SU-DHL-6 (cell line): ENCODE results near the gene STUB1.

Experiments
- H2AFZ ChIP-seq: fragments of 200-600 bp; sonication (generic); 2 replicates; pipeline ENCODE4 v1.6.1; 2014; ENCODE audit warnings: low read depth, mild to moderate bottlenecking, moderate library complexity, mixed read lengths, antibody characterized with exemption, low read length; ENCODE audit not compliant: severe bottlenecking
- H3F3A ChIP-seq: fragments of 200-600 bp; shearing (Covaris generic); 2 replicates; pipeline ENCODE4 v1.6.0; 2016; ENCODE audit warnings: antibody characterized with exemption, mild to moderate bottlenecking; ENCODE audit not compliant: insufficient read depth
- H3K27ac ChIP-seq: fragments of 200-600 bp; sonication (generic); 2 replicates; pipeline ENCODE4 v1.5.1; 2016; ENCODE audit warnings: low read depth, mild to moderate bottlenecking, low read length, moderate library complexity, mixed read lengths
- H3K27me3 ChIP-seq: fragments of 200-600 bp; sonication (generic), shearing (Covaris generic); 2 replicates; pipeline ENCODE4 v1.6.0; 2014; ENCODE audit warnings: mild to moderate bottlenecking, low read length
- H3K36me3 ChIP-seq: fragments of 200-600 bp; sonication (generic); 2 replicates; pipeline ENCODE4 v1.6.1; 2014; ENCODE audit warnings: mild to moderate bottlenecking, low read length, mixed read lengths
- H3K4me2 ChIP-seq: fragments of 300-600, 200-600 bp; shearing (Covaris generic), sonication (generic); 2 replicates; pipeline ENCODE4 v1.6.0; 2014; ENCODE audit warnings: low read length, low read depth, mild to moderate bottlenecking; ENCODE audit not compliant: poor library complexity, severe bottlenecking
- H3K4me3 ChIP-seq: fragments of 200-600 bp; sonication (generic); 2 replicates; pipeline ENCODE4 v1.5.1; 2014; ENCODE audit warnings: antibody characterized with exemption, low read length, mild to moderate bottlenecking, mixed read lengths; ENCODE audit not compliant: insufficient read depth, poor library complexity, severe bottlenecking
- H3K79me2 ChIP-seq: fragments of 200-600 bp; sonication (generic); 2 replicates; pipeline ENCODE4 v1.6.1; 2014; ENCODE audit warnings: mild to moderate bottlenecking, low read length, moderate library complexity; ENCODE audit not compliant: insufficient read depth
- H3K9ac ChIP-seq: fragments of 200-600 bp; sonication (generic); 2 replicates; pipeline ENCODE4 v1.7.0; 2014; ENCODE audit warnings: mild to moderate bottlenecking, low read length
- H3K9me2 ChIP-seq: fragments of 200-600 bp; sonication (generic); replicated peaks from 2 replicates; pipeline ENCODE4 v1.6.1; 2014; ENCODE audit warnings: low read length; ENCODE audit not compliant: insufficient read depth
- H3K9me3 ChIP-seq: fragments of 200-600 bp; sonication (generic); 2 replicates; pipeline ENCODE4 v1.6.1; 2014; ENCODE audit warnings: low read length, mixed read lengths; ENCODE audit not compliant: insufficient read depth
- H4K20me1 ChIP-seq: fragments of 200-600 bp; sonication (generic); 2 replicates; pipeline ENCODE4 v1.6.1; 2014; ENCODE audit warnings: low read depth, mild to moderate bottlenecking, antibody characterized with exemption, low read length, moderate library complexity, mixed read lengths
- EZH2phosphoT487 ChIP-seq: fragments of 200-600 bp; sonication (generic), shearing (Covaris generic); conservative IDR thresholded peaks from 2 replicates; pipeline ENCODE4 v1.6.1; 2018; ENCODE audit warnings: mild to moderate bottlenecking, antibody characterized with exemption, low read length, moderate library complexity, mixed read lengths
- TF ChIP-seq, protein P1 (sequence below): fragments of 200-600 bp; sonication (generic); IDR thresholded peaks from one replicate; pipeline ENCODE4 v1.5.1; 2017; ENCODE audit warnings: antibody characterized with exemption, mild to moderate bottlenecking, low read length, moderate library complexity; ENCODE audit not compliant: insufficient read depth, poor library complexity, severe bottlenecking

STUB1 gene

DNA sequence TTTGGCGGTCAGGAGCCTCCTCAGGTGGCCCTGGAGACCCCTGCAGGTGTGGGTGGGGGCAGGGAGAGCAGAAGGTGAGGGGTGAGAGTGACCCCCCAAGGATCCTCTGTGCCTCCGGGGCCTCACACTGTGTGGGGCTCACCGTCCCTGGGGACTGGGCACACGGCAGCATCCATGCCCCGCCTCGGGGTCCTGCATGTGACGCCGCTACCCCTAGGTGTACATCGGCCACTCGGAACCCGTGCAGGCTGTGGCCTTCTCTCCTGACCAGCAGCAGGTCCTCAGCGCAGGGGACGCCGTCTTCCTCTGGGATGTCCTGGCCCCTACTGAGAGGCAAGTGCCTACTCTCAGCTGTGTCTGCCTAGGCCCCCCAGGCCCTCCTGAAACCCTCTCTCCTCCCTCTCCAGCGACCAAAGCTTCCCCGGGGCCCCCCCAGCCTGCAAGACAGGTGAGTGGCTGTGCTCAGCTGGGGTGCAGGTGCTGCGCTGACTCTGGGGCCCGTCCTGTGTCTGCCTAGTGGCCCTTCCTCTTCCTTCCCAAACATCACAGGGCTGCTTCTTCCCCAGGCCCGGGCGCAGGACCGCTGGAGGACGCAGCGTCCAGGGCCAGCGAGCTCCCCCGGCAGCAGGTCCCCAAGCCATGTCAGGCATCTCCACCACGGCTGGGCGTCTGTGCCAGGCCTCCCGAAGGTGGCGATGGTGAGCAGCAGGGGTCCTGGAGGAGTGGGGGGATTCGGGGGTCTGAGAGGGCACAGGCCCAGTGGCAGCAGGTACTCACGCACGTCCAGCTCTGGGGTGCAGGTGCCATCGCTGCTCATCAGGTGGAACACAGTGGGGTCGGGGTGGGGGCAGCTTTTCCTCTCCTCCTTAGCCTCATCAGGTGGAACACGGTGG lies 21.3 kb upstream of the STUB1 start:
- H3K4me3 ChIP-seq = no peak overlapping the region
- H4K20me1 ChIP-seq = no peaks in the 10 kb centered on the region
- H3K4me2 ChIP-seq = no peak overlapping the region
- no peaks in the 10 kb centered on the region for H3K79me2 ChIP-seq
- TF ChIP-seq, protein P1, sequence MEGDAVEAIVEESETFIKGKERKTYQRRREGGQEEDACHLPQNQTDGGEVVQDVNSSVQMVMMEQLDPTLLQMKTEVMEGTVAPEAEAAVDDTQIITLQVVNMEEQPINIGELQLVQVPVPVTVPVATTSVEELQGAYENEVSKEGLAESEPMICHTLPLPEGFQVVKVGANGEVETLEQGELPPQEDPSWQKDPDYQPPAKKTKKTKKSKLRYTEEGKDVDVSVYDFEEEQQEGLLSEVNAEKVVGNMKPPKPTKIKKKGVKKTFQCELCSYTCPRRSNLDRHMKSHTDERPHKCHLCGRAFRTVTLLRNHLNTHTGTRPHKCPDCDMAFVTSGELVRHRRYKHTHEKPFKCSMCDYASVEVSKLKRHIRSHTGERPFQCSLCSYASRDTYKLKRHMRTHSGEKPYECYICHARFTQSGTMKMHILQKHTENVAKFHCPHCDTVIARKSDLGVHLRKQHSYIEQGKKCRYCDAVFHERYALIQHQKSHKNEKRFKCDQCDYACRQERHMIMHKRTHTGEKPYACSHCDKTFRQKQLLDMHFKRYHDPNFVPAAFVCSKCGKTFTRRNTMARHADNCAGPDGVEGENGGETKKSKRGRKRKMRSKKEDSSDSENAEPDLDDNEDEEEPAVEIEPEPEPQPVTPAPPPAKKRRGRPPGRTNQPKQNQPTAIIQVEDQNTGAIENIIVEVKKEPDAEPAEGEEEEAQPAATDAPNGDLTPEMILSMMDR = no peak
- no peak for TF ChIP-seq EZH2phosphoT487
- no peaks in the 10 kb centered on the region for H3K9me3 ChIP-seq
- H3K27ac ChIP-seq = no peak overlapping the region
- H2AFZ ChIP-seq = no peak overlapping the region
- H3F3A ChIP-seq = no peaks in the 10 kb centered on the region
- H3K9ac ChIP-seq = no peak overlapping the region
- no peaks in the 10 kb centered on the region for H3K9me2 ChIP-seq
- H3K36me3 ChIP-seq = no peaks in the 10 kb centered on the region
- no peaks in the 10 kb centered on the region for H3K27me3 ChIP-seq

DNA sequence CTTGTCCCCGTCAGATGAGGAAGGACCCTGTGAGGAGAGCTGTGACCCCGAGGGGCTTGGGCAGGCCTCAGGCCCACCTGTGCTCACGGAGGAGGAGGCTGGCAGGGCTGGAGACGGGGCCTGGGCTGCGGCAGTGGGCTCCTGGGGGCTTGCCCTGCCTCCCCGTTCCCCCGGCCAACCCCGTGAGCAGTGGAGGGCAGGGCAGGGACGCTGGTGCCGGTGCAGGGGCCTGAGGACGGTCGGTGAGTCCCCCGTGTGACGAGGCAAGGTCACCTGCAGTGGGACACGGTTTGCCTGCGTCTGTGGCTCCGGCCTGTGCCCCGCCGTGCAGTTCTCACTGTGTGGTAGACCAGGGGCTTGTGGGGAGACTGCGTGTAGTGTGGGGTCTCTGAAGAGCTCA lies 20.6 kb upstream of the STUB1 start:
- Histone ChIP-seq H3K9me3 (no peaks in the 10 kb centered on the region), H4K20me1 (no peaks in the 10 kb centered on the region), H3F3A (no peaks in the 10 kb centered on the region), H3K4me2 (no peak overlapping the region), H3K27me3 (no peaks in the 10 kb centered on the region), H3K27ac (no peak overlapping the region), H3K79me2 (no peaks in the 10 kb centered on the region), H3K9ac (no peak overlapping the region), H3K36me3 (no peaks in the 10 kb centered on the region), H3K4me3 (no peak overlapping the region), H3K9me2 (no peaks in the 10 kb centered on the region), H2AFZ (no peak overlapping the region)
- TF ChIP-seq, protein P1 = no peak
- TF ChIP-seq EZH2phosphoT487 = no peak

DNA sequence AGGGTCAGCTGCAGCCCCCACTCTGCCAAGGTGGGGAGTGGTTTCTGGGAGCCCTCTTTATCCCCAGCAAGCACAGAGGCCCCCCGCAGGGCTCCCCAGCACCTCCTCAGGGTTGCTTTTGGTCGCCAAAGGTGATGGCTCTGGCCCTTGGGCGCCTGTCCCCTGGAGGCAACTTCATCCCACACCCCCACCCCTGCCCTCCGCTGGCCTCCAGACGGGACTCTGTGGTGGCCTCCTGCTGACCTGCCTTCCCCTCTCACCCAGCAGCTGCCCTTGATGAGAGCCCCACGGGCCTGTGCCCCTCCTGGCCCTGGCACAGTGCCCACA lies 20.1 kb upstream of the STUB1 start:
- no peak overlapping the region for H3K27ac ChIP-seq
- no peaks in the 10 kb centered on the region for H3K9me2 ChIP-seq
- no peak overlapping the region for H3K4me2 ChIP-seq
- no peaks in the 10 kb centered on the region for H3F3A ChIP-seq
- no peaks in the 10 kb centered on the region for H3K27me3 ChIP-seq
- H3K36me3 ChIP-seq = no peaks in the 10 kb centered on the region
- no peaks in the 10 kb centered on the region for H4K20me1 ChIP-seq
- no peak for TF ChIP-seq EZH2phosphoT487
- TF ChIP-seq, protein P1 = no peak
- no peak overlapping the region for H2AFZ ChIP-seq
- no peak overlapping the region for H3K9ac ChIP-seq
- H3K4me3 ChIP-seq = no peak overlapping the region
- no peaks in the 10 kb centered on the region for H3K9me3 ChIP-seq
- H3K79me2 ChIP-seq = no peaks in the 10 kb centered on the region
